GM19324 (cell line): ENCODE data around the gene KCNIP4.

ENCODE experiments used
- ATAC-seq: cut with Tn5 transposase; IDR thresholded peaks from one replicate; pipeline ENCODE4 v1.9.1; 2021; ENCODE audit warnings: mild to moderate bottlenecking, moderate library complexity; ENCODE audit not compliant: unreplicated experiment, low FRiP score

The KCNIP4 gene

GRCh38 chr4:21769404-21770147 lies 179.0 kb downstream of the KCNIP4 start:
- no peak for ATAC-seq

GRCh38 chr4:21768349-21769310 lies 179.9 kb downstream of the KCNIP4 start:
- ATAC-seq: no peak

- ATAC-seq: no peak
These were observed 182.7 kb downstream of the KCNIP4 start for GRCh38 chr4:21765810-21766407.

GRCh38 chr4:21763855-21764254 lies 184.7 kb downstream of the KCNIP4 start:
- ATAC-seq: no peak

- ATAC-seq: no peak
These were observed 191.3 kb downstream of the KCNIP4 start for GRCh38 chr4:21757248-21757647.

- ATAC-seq: no peak
These were observed 195.3 kb downstream of the KCNIP4 start for GRCh38 chr4:21753084-21753760.

GRCh38 chr4:21752616-21753015 lies 196.0 kb downstream of the KCNIP4 start:
- ATAC-seq: no peak

- no peak for ATAC-seq
These were observed 198.6 kb downstream of the KCNIP4 start for GRCh38 chr4:21749924-21750323.

GRCh38 chr4:21749412-21749811 lies 199.2 kb downstream of the KCNIP4 start:
- no peak for ATAC-seq

- ATAC-seq: no peak
These were observed 204.5 kb downstream of the KCNIP4 start for GRCh38 chr4:21744046-21744445.

GRCh38 chr4:21742326-21742725 lies 206.2 kb downstream of the KCNIP4 start:
- ATAC-seq: no peak

- no peak for ATAC-seq
These were observed 209.8 kb downstream of the KCNIP4 start for GRCh38 chr4:21738821-21739220.

- no peak for ATAC-seq
These were observed 212.7 kb downstream of the KCNIP4 start for GRCh38 chr4:21735866-21736265.

GRCh38 chr4:21733894-21734630 lies 214.5 kb downstream of the KCNIP4 start:
- ATAC-seq: no peak

- no peak for ATAC-seq
These were observed 220.3 kb downstream of the KCNIP4 start for GRCh38 chr4:21728304-21728703.

GRCh38 chr4:21726255-21726815 lies 222.2 kb downstream of the KCNIP4 start:
- no peak for ATAC-seq

- ATAC-seq: no peak
These were observed 226.3 kb downstream of the KCNIP4 start for GRCh38 chr4:21722157-21722839.

GRCh38 chr4:21716531-21716930 lies 232.0 kb downstream of the KCNIP4 start:
- no peak for ATAC-seq
